ENCODE measurements around the gene KIF2C.

The KIF2C gene

DNA sequence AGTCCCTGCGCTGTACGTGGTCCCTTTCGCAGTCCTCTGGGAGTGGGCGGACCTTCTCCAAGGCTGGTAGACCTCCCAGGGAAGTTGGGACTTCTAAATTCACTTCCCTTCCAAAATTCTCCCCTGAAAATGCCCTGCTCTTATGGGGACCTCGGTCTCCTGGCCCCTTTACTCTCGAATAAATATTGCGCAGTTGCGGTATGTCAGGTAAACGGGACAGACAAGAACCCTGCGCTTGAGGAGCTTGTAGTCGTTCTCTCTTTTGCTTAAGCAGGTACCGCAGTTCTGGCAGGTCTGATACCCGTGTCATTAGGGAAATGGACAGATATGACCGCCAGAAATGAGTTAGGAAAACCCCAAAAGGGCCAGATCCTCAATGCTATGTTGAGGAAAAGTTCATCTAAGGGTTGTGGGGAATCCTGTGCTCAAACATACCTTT lies 561 bp downstream of the KIF2C start:
- H3K79me2 ChIP-seq (ENCODE audit: low read length) = peaks cover 36% of the 10 kb centered on the region
- H3K27ac ChIP-seq (ENCODE audit: low read length) = peak overlapping the region; percentile 77
- TF ChIP-seq EZH2phosphoT487 (IDR thresholded peaks at IDR 0.05; ENCODE audit: low read depth) = no peak
- TF ChIP-seq, protein P1, sequence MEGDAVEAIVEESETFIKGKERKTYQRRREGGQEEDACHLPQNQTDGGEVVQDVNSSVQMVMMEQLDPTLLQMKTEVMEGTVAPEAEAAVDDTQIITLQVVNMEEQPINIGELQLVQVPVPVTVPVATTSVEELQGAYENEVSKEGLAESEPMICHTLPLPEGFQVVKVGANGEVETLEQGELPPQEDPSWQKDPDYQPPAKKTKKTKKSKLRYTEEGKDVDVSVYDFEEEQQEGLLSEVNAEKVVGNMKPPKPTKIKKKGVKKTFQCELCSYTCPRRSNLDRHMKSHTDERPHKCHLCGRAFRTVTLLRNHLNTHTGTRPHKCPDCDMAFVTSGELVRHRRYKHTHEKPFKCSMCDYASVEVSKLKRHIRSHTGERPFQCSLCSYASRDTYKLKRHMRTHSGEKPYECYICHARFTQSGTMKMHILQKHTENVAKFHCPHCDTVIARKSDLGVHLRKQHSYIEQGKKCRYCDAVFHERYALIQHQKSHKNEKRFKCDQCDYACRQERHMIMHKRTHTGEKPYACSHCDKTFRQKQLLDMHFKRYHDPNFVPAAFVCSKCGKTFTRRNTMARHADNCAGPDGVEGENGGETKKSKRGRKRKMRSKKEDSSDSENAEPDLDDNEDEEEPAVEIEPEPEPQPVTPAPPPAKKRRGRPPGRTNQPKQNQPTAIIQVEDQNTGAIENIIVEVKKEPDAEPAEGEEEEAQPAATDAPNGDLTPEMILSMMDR (IDR thresholded peaks at IDR 0.05; ENCODE audit: low read depth, low read length) = no peak
- H3K9ac ChIP-seq (ENCODE audit: low read length) = peak overlapping the region; percentile 98
- H3K9me3 ChIP-seq (ENCODE audit: insufficient read depth, low read length) = no peaks in the 10 kb centered on the region
- H3K36me3 ChIP-seq (replicated peaks; ENCODE audit: low read depth, low read length) = peaks cover 12% of the 10 kb centered on the region
- peak overlapping the region; percentile 93 for H3K4me2 ChIP-seq (ENCODE audit: low read length)
- H3K4me3 ChIP-seq (ENCODE audit: low read length) = peak overlapping the region; percentile 98
- peaks cover 6% of the 10 kb centered on the region; the same call in 1 of the 2 replicates for H3K4me1 ChIP-seq (ENCODE audit: low read length)
- no peaks in the 10 kb centered on the region for H3K27me3 ChIP-seq (ENCODE audit: low read depth, low read length)
- H2AFZ ChIP-seq (ENCODE audit: low read depth, low read length) = 0 out of 2 replicates have a peak overlapping the region, but pooled peaks have one; percentile 3
- no peaks in the 10 kb centered on the region for H4K20me1 ChIP-seq (ENCODE audit: insufficient read depth, low read length)

DNA sequence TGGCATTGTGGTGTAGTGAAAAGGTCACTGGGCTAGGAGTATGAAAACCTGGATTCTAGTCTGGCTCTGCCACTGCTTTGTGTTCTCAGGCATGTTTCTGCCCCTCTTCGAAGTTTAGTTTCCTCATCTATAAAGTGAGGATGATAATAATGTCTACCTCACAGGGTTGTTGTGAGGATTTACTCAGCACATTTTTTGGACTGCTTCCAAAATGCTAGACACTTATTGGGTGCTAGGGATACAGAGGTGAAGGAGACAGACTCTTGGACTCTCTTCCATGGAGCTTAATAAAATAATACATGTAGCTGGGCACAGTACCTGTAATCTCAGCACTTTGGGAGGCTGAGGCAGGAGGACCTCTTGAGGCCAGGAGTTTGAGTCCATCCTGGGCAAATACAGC lies 3.6 kb downstream of the KIF2C start:
- H3K9me3 ChIP-seq (ENCODE audit: insufficient read depth, low read length) = no peaks in the 10 kb centered on the region
- H3K36me3 ChIP-seq (replicated peaks; ENCODE audit: low read depth, low read length) = peaks cover 25% of the 10 kb centered on the region
- H3K4me2 ChIP-seq (ENCODE audit: low read length) = no peak overlapping the region
- no peaks in the 10 kb centered on the region for H4K20me1 ChIP-seq (ENCODE audit: insufficient read depth, low read length)
- H2AFZ ChIP-seq (ENCODE audit: low read depth, low read length) = no peak overlapping the region
- no peak overlapping the region for H3K27ac ChIP-seq (ENCODE audit: low read length)
- no peak overlapping the region for H3K4me3 ChIP-seq (ENCODE audit: low read length)
- peaks cover 47% of the 10 kb centered on the region for H3K79me2 ChIP-seq (ENCODE audit: low read length)
- TF ChIP-seq, protein P1 (IDR thresholded peaks at IDR 0.05; ENCODE audit: low read depth, low read length) = no peak
- no peak for TF ChIP-seq EZH2phosphoT487 (IDR thresholded peaks at IDR 0.05; ENCODE audit: low read depth)
- H3K9ac ChIP-seq (ENCODE audit: low read length) = no peak overlapping the region
- H3K4me1 ChIP-seq (ENCODE audit: low read length) = peaks cover 6% of the 10 kb centered on the region; the same call in 1 of the 2 replicates
- no peaks in the 10 kb centered on the region for H3K27me3 ChIP-seq (ENCODE audit: low read depth, low read length)

DNA sequence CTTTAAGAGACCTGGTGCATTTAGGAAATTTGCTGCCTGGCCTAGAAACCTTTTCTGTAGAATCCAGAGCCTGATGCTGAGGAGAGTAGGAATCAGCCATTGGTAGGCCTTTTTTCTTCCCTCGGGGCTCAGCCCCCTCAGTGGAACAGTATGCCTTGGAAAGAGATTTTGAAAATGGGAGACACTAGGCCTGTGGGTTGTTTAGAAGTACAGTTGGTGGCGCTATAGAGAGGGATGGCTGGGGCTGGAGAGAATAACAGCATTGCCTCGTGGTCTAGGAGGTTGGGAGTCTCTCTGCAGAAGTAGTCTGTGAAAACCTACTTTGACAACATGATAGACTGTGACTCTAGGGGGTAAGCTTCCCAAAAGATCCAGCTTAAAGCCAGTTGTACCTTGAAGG lies 8.2 kb downstream of the KIF2C start:
- no peak overlapping the region for H2AFZ ChIP-seq (ENCODE audit: low read depth, low read length)
- H3K4me3 ChIP-seq (ENCODE audit: low read length) = no peak overlapping the region
- no peak for TF ChIP-seq EZH2phosphoT487 (IDR thresholded peaks at IDR 0.05; ENCODE audit: low read depth)
- TF ChIP-seq, protein P1 (IDR thresholded peaks at IDR 0.05; ENCODE audit: low read depth, low read length) = no peak
- no peak overlapping the region for H3K9ac ChIP-seq (ENCODE audit: low read length)
- H3K4me1 ChIP-seq (ENCODE audit: low read length) = no peaks in the 10 kb centered on the region
- H3K36me3 ChIP-seq (replicated peaks; ENCODE audit: low read depth, low read length) = peaks cover 32% of the 10 kb centered on the region
- peaks cover 22% of the 10 kb centered on the region for H3K79me2 ChIP-seq (ENCODE audit: low read length)
- H4K20me1 ChIP-seq (ENCODE audit: insufficient read depth, low read length) = no peaks in the 10 kb centered on the region
- H3K9me3 ChIP-seq (ENCODE audit: insufficient read depth, low read length) = no peaks in the 10 kb centered on the region
- no peak overlapping the region for H3K4me2 ChIP-seq (ENCODE audit: low read length)
- H3K27me3 ChIP-seq (ENCODE audit: low read depth, low read length) = no peaks in the 10 kb centered on the region
- no peak overlapping the region for H3K27ac ChIP-seq (ENCODE audit: low read length)

DNA sequence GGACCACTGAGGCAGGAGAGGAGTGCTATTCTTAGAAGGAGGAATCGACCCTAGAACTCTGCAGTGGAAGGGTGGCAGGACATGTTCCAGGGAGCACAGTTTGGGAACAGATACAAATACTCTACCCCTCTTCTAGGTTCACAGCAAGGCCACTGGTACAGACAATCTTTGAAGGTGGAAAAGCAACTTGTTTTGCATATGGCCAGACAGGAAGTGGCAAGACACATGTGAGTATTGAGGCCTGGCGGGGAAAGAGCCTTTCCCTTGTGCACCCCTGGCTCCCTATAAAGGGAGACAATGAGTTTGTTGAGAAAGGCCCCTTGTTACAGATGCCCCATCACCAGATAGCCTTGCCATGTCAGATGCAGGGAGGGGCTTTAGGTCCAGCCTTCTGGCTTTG lies 17.8 kb downstream of the KIF2C start:
- Histone ChIP-seq H3K9ac (ENCODE audit: low read length) (no peak overlapping the region), H3K9me3 (ENCODE audit: insufficient read depth, low read length) (no peaks in the 10 kb centered on the region), H3K27me3 (ENCODE audit: low read depth, low read length) (no peaks in the 10 kb centered on the region), H4K20me1 (ENCODE audit: insufficient read depth, low read length) (no peaks in the 10 kb centered on the region), H3K36me3 (replicated peaks; ENCODE audit: low read depth, low read length) (peaks cover 61% of the 10 kb centered on the region), H3K4me1 (ENCODE audit: low read length) (peaks cover 4% of the 10 kb centered on the region; the same call in 1 of the 2 replicates), H3K79me2 (ENCODE audit: low read length) (no peaks in the 10 kb centered on the region), H3K4me2 (ENCODE audit: low read length) (no peak overlapping the region), H3K4me3 (ENCODE audit: low read length) (no peak overlapping the region), H3K27ac (ENCODE audit: low read length) (no peak overlapping the region), H2AFZ (ENCODE audit: low read depth, low read length) (no peak overlapping the region)
- TF ChIP-seq, protein P1 (IDR thresholded peaks at IDR 0.05; ENCODE audit: low read depth, low read length) = no peak
- TF ChIP-seq EZH2phosphoT487 (IDR thresholded peaks at IDR 0.05; ENCODE audit: low read depth) = no peak

Measured in OCI-LY3 (cell line).